Measurements from ENCODE around the gene HIRIP3. TPM values are rescaled to one million over a fixed set of nuclear protein-coding genes. Genes with fewer than 3 reads are reported as not detected.

The HIRIP3 gene
- total and polyA plus RNA-seq, 2 of the 8 experiments (the other 6 are each of a cell fraction or from before 2014, with no cell fraction given) = 11.9 to 18.5 TPM

- 72% methylated on average over 11 of the region's 11 CpGs; no CpG with 5 or more reads in 1 of the 2 experiments for WGBS, 2 experiments (ENCODE audit: extremely low coverage in 1 of 2, insufficient coverage in 1 of 2, insufficient read length in 1 of 2, insufficient replicate concordance in 2 of 2, low coverage in 1 of 2, low lambda C conversion rate in 2 of 2, missing lambda C conversion rate in 1 of 2)
- H3K23ac ChIP-seq (ENCODE audit: insufficient read length) = no peak overlapping the region
- H3K4ac ChIP-seq (replicated peaks; ENCODE audit: insufficient read length, low read depth, low read length) = no peak overlapping the region
- H3K18ac ChIP-seq (ENCODE audit: extremely low read depth, low read length) = peak overlapping the region; percentile 60; the same call in 1 of the 2 replicates
- H3K4me3 ChIP-seq (ENCODE audit: extremely low read depth in 1 of 4, insufficient read depth in 2 of 4, low read depth in 3 of 4, low read length in 4 of 4) = no peak overlapping the region
- H2BK20ac ChIP-seq (ENCODE audit: low read length) = peak overlapping the region; percentile 61; the same call in 1 of the 2 replicates
- no peak overlapping the region for H4K5ac ChIP-seq (ENCODE audit: insufficient read length, low read depth, low read length)
- H2AFZ ChIP-seq (ENCODE audit: low read length) = 0 out of 2 replicates have a peak overlapping the region, but pooled peaks have one; percentile 37
- H2BK5ac ChIP-seq (ENCODE audit: low read depth, low read length) = no peak overlapping the region
- H2BK15ac ChIP-seq (ENCODE audit: low read length) = no peak overlapping the region
- DNase-seq (ENCODE audit: low read depth in 1 of 2, low spot score in 2 of 2) (no peak), FAIRE-seq (no peak)
- H3K56ac ChIP-seq (replicated peaks; ENCODE audit: insufficient read length, low read depth, low read length) = no peak overlapping the region
- H2AK5ac ChIP-seq (ENCODE audit: low read depth, low read length) = no peak overlapping the region
- H3K23me2 ChIP-seq (ENCODE audit: low read depth, low read length) = no peaks in the 10 kb centered on the region
- no peaks in the 10 kb centered on the region for H3K79me2 ChIP-seq (ENCODE audit: control insufficient read depth in 1 of 2, insufficient read depth in 2 of 2, low read length in 2 of 2)
- no peaks in the 10 kb centered on the region for H3K36me3 ChIP-seq (ENCODE audit: control insufficient read depth in 2 of 4, insufficient read depth in 4 of 4, low read length in 3 of 4)
- H3K4me1 ChIP-seq (replicated peaks in 1 of 4; ENCODE audit: control insufficient read depth in 3 of 4, insufficient read depth in 4 of 4, low read length in 3 of 4) = no peaks in the 10 kb centered on the region; a peak in 1 of 7 replicates
- ChIA-PET CTCF (ENCODE audit: partially characterized antibody) (interaction anchor here (0.6 to 3.6 kb wide), 17 partner anchors 8 to 571 kb away, joined by 3 to 19 read pairs (median 6); partner anchors contain the start of genes KCTD13 and TMEM219), POLR2A (ENCODE audit: partially characterized antibody) (interaction anchor here (0.8 to 3.8 kb wide), 4 partner anchors 17 to 121 kb away, joined by 3 to 19 read pairs (median 4); partner anchors contain the start of genes ALDOA, HIRIP3 and KCTD13)
- H4K91ac ChIP-seq (replicated peaks; ENCODE audit: insufficient read length, low read length) = no peak overlapping the region
- no peak overlapping the region for H3K14ac ChIP-seq (ENCODE audit: insufficient read length)
- H2BK120ac ChIP-seq (replicated peaks; ENCODE audit: low read depth, low read length) = no peak overlapping the region
- no peak overlapping the region for H3K4me2 ChIP-seq (ENCODE audit: insufficient read depth in 1 of 2, low read depth in 2 of 2, low read length in 2 of 2)
- peak overlapping the region; percentile 68; the same call in 1 of the 2 replicates for H2BK12ac ChIP-seq (ENCODE audit: low read depth, low read length)
- no peaks in the 10 kb centered on the region for H3K9me3 ChIP-seq (ENCODE audit: insufficient read depth in 2 of 2, low read depth in 1 of 2, low read length in 1 of 2)
- H4K8ac ChIP-seq (ENCODE audit: extremely low read depth, insufficient read depth, low read length) = no peak overlapping the region
- no peak overlapping the region for H3K9ac ChIP-seq (replicated peaks in 1 of 4; ENCODE audit: extremely low read depth in 1 of 4, low read depth in 3 of 4, low read length in 3 of 4)
- H3K79me1 ChIP-seq (ENCODE audit: low read depth, low read length) = no peaks in the 10 kb centered on the region
- H4K20me1 ChIP-seq (replicated peaks in 1 of 2; ENCODE audit: control insufficient read depth in 1 of 2, insufficient read depth in 2 of 2, low read length in 2 of 2) = no peaks in the 10 kb centered on the region
- H3K27me3 ChIP-seq (replicated peaks in 1 of 4; ENCODE audit: control insufficient read depth in 3 of 4, extremely low read depth in 1 of 4, insufficient read depth in 3 of 4, low read length in 3 of 4) = peaks cover 0 to 3% (median 0%) of the 10 kb centered on the region in 4 experiments; a peak in 1 of 7 replicates
- H3K27ac ChIP-seq (ENCODE audit: low read depth, low read length) = no peak overlapping the region
- TF ChIP-seq CTBP2 (IDR thresholded peaks at IDR 0.05; ENCODE audit: borderline replicate concordance, insufficient read depth, insufficient read length, low read length) (no peak), POLR2A (IDR thresholded peaks at IDR 0.05; ENCODE audit: control extremely low read depth in 1 of 2, low read depth in 2 of 2, low read length in 2 of 2) (no peak), SAP30 (IDR thresholded peaks at IDR 0.05; ENCODE audit: insufficient read depth, insufficient replicate concordance, low read length) (no peak), SP2 (IDR thresholded peaks at IDR 0.05; ENCODE audit: low read length) (no peak), EGR1 (IDR thresholded peaks at IDR 0.05; ENCODE audit: borderline replicate concordance, low read depth, low read length) (no peak), RFX5 (IDR thresholded peaks at IDR 0.05; ENCODE audit: borderline replicate concordance, low read depth, low read length) (no peak), RBBP5 (IDR thresholded peaks at IDR 0.05; ENCODE audit: borderline replicate concordance, low read depth, low read length) (0 out of 2 replicates have a peak, but pooled peaks have one; percentile 40), SP1 (IDR thresholded peaks at IDR 0.05; ENCODE audit: low read depth, low read length) (0 out of 2 replicates have a peak, but pooled peaks have one; percentile 10), CEBPB (IDR thresholded peaks at IDR 0.05; ENCODE audit: low read depth, low read length) (no peak), JUND (IDR thresholded peaks at IDR 0.05; ENCODE audit: low read length) (no peak), SP4 (IDR thresholded peaks at IDR 0.05; ENCODE audit: low read length) (no peak), BCL11A (IDR thresholded peaks at IDR 0.05; ENCODE audit: low read depth in 2 of 2, low read length in 2 of 2) (no peak)
Observed at GRCh38 chr16:29943846-29944799, 51.3 kb downstream of the HIRIP3 start.
